HUDEP-2 (cell line): ENCODE results near the gene SLCO3A1.
"Not testable (repeated sequence)": the region's sequence is repeated elsewhere in the genome, so short reads cannot be mapped to it uniquely, and the experiment has no call there.

Experiments used
- DNase-seq, 76 experiments: peaks; one replicate each; lab custom pipeline; 2025; ENCODE audit not compliant: unreplicated experiment in 76 of 76; lab: John Stamatoyannopoulos, UW

SLCO3A1 gene

DNA sequence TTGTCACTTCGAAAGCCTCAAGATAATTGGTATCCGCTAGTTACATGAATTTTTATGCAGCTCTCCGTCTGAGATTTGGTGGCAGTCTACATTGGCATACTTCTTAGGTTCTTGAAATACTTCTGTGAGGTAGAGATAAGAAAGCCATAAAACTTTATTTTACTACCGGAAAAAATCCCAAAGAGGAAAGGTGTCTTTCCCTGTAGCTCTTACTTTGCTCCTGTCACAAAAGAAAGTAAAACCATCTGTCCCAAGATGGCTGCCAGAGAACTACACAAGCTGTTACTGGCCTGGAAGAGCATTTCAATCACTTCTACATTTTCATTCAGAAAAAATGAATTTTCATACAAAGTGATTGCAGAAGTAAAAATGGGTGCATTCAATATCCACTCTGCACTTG, 325.4 kb downstream of the SLCO3A1 start:
- no peak for DNase-seq

DNA sequence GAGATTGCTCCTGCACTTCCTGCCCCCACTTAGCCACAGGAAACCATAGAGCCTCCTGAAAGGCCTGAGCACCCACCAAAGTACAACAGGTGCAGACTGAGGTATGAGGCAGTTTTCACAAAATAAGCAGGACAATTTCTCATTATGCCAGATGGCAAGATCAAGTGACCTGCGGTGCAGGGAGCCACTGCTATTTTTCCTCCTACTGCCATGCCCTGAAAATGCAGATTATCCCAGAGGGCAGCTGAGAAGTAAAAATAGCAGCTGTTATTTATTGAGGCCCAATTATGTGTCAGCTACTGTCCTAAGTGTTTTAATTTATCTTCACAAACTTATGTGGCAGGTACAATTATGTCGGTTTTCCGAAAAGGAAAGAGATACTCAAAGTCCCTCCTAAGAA, 330.6 kb downstream of the SLCO3A1 start:
- no peak for DNase-seq

GRCh38 chr15:92184679-92185230, 331.2 kb downstream of the SLCO3A1 start:
- DNase-seq = no peak

DNA sequence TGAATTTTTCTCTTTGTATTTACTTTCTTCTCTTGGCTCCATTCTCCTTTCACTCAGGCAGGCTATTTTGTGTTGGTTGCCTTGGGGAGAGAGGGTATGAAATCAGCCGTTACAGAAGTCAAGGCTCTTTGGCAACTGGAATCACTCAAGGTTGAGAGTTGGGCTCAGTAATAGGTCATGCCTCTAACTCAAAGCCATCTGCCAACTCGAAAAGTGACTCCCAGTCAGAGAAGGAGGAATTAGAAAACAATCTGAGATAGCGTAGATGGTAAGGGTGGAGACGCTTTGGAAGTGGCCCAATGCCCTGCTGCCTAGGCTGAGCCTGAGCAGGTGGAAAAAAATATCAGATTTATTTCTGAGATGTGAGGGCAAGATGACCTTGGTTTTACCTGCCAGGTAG, 334.5 kb downstream of the SLCO3A1 start:
- DNase-seq = no peak

DNA sequence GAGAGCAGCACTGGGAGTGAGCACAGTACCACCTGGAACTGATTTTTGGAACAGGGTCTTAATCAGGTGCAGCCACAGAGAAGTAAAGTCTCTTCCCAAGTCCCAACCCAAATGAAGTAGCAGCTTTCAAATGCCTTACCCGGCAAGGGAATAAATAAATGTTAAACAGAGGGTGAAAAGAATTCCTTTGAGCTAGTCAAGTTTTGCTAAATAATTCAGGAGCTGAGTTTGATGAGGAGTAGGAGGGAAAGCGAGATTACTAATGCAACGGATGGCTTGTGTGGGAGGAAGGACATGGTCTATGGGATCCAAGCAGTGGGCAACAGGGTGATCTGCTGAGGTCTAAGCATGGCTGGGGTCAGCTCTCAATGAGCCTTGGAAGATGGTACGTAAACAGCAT, 335.7 kb downstream of the SLCO3A1 start:
- DNase-seq = no peak

- no peak for DNase-seq
Measured at GRCh38 chr15:92195241-92195640, 341.7 kb downstream of the SLCO3A1 start.

GRCh38 chr15:92196342-92196741, 342.8 kb downstream of the SLCO3A1 start:
- DNase-seq = no peak

DNA sequence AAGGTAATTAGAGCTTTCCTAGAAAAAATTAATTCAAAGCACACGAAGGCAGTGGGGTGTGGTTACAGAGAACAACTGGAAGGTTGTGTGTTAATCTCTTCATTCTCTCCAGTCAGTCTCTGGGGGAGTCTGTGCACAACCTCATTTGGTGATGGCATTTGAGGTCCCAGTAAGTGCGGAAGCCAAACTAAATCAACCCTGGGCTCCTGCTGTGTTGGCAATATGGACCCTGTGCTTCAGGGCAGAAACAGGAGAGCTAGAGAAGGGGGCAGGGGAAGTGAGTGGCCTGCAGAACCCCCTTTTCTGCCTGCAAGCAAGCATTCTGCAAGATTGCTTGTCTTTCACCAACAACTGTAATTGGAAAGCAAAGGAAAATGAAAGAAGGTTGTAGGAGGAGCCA, 344.2 kb downstream of the SLCO3A1 start:
- no peak for DNase-seq

- DNase-seq = no peak
Measured at GRCh38 chr15:92200891-92201290, 347.4 kb downstream of the SLCO3A1 start.

GRCh38 chr15:92205255-92205739, 351.8 kb downstream of the SLCO3A1 start:
- DNase-seq = no peak

DNA sequence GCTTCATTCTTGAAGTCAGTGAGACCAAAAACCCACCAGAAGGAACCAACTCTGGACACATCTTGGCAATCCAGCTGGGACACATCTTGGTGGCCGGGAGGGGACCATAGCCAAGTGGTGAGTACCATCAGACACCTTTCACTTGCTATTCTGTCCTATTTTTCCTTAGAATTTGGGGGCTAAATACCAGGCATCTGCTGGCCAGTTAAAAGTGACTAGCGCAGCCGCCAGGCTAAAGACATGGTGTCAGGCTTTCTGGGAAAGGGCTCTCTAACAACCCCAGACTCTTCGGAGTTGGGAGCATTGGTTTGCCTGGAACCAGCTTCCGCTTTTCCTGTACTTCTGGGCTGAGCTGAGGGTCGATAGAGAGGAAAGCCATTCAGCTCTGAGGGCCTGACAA, 354.1 kb downstream of the SLCO3A1 start:
- DNase-seq = not testable (repeated sequence)
